ACC112 (cell line): ENCODE data around the gene COMMD7.
"Not testable (repeated sequence)": the region's sequence is repeated elsewhere in the genome, so short reads cannot be mapped to it uniquely, and the experiment has no call there.

Experiments used
- H2AFZ ChIP-seq: fragments of 200-600 bp; sonication (generic); one replicate; pipeline ENCODE4 v1.6.0; 2017; ENCODE audit warnings: antibody characterized with exemption, low read length; ENCODE audit not compliant: unreplicated experiment
- H3K27ac ChIP-seq: fragments of 200-600 bp; sonication (generic); 2 replicates; pipeline ENCODE4 v1.5.1; 2014; ENCODE audit warnings: low read depth, mild to moderate bottlenecking, antibody characterized with exemption, low read length, moderate library complexity
- H3K27me3 ChIP-seq: fragments of 200-600 bp; sonication (generic); 2 replicates; pipeline ENCODE4 v1.6.1; 2014; ENCODE audit warnings: mild to moderate bottlenecking, antibody characterized with exemption, low read length, moderate library complexity, mixed read lengths; ENCODE audit not compliant: insufficient read depth
- H3K36me3 ChIP-seq: fragments of 200-600 bp; sonication (generic); 2 replicates; pipeline ENCODE4 v1.6.1; 2016; ENCODE audit warnings: mild to moderate bottlenecking, antibody characterized with exemption, low read length, moderate library complexity, mixed read lengths; ENCODE audit not compliant: insufficient read depth
- H3K4me1 ChIP-seq: fragments of 200-600 bp; sonication (generic); one replicate; pipeline ENCODE4 v1.6.1; 2016; ENCODE audit warnings: low read length, mixed read lengths; ENCODE audit not compliant: insufficient read depth, unreplicated experiment, control insufficient read depth
- H3K4me3 ChIP-seq: fragments of 200-600 bp; sonication (generic); 2 replicates; pipeline ENCODE4 v1.5.1; 2014; ENCODE audit warnings: mild to moderate bottlenecking, low read depth, low read length
- H3K79me2 ChIP-seq: fragments of 200-600 bp; sonication (generic); one replicate; pipeline ENCODE4 v1.6.0; 2016; ENCODE audit warnings: low read length; ENCODE audit not compliant: control insufficient read depth, unreplicated experiment, insufficient read depth

The COMMD7 gene

DNA sequence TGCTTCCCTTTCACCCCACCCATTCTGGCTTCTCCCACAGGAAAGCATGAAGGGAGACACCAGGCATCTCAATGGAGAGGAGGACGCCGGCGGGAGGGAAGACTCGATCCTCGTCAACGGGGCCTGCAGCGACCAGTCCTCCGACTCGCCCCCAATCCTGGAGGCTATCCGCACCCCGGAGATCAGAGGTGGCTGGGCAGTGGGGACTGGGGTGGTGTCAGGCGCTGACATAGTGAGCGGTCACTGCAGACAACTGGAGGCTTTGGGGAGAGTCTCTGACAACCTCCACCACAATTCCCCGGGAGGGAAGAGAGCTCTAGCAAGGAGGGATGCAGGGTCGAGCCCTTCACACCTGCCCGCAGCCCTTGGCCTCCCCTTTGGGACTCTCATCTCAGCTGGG is 37.0 kb upstream of the COMMD7 start:
- no peaks in the 10 kb centered on the region for H3K4me1 ChIP-seq
- H3K4me3 ChIP-seq: no peak overlapping the region
- no peak overlapping the region for H3K27ac ChIP-seq
- no peaks in the 10 kb centered on the region for H3K36me3 ChIP-seq
- H3K79me2 ChIP-seq: no peaks in the 10 kb centered on the region
- H2AFZ ChIP-seq: no peak overlapping the region
- no peaks in the 10 kb centered on the region for H3K27me3 ChIP-seq

- Histone ChIP-seq H3K4me1 (no peaks in the 10 kb centered on the region), H3K4me3 (no peak overlapping the region), H2AFZ (no peak overlapping the region), H3K79me2 (no peaks in the 10 kb centered on the region), H3K27ac (no peak overlapping the region), H3K36me3 (no peaks in the 10 kb centered on the region), H3K27me3 (no peaks in the 10 kb centered on the region)
Measured at GRCh38 chr20:32779500-32780211, 36.4 kb upstream of the COMMD7 start.

DNA sequence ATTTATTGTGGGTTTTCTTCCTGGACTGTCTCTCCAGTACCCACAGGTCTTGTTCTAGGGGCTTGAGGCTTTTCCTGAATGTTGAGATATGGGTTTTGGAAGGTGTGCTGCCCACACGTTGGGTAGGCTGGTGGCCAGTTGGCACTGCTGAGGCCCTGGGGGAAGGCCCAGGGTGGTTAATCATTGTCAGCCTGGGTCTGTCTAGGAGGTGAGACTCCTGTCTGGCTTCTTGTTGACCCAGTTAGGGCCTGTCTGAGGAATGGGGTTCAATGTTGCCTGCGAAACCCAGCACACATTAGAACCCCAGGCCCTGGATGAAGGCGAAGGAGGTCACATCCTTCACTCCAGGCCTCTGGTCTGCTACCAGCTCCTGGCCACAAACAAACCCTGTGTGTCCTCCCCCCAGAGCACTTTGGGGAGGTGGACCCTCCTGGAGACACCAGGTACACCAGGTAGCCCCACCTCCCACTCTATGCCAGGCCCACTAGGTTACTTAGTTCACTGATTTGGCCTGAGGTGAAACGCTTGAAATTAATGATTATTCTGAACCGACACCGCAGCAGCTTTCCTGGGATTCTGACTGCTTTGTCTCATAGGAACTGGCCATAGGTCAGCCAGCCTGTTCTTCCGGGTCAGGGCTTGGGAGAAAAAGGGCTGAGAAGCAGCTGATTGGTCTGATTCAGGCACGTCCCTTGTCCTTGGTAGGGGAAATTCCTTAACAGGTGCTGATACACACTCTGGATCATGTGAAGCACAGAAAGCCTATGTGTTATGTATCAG is 34.1 kb upstream of the COMMD7 start:
- H2AFZ ChIP-seq: no peak overlapping the region
- H3K36me3 ChIP-seq: no peaks in the 10 kb centered on the region
- H3K4me1 ChIP-seq: no peaks in the 10 kb centered on the region
- H3K79me2 ChIP-seq: no peaks in the 10 kb centered on the region
- H3K27ac ChIP-seq: no peak overlapping the region
- no peak overlapping the region for H3K4me3 ChIP-seq
- no peaks in the 10 kb centered on the region for H3K27me3 ChIP-seq

DNA sequence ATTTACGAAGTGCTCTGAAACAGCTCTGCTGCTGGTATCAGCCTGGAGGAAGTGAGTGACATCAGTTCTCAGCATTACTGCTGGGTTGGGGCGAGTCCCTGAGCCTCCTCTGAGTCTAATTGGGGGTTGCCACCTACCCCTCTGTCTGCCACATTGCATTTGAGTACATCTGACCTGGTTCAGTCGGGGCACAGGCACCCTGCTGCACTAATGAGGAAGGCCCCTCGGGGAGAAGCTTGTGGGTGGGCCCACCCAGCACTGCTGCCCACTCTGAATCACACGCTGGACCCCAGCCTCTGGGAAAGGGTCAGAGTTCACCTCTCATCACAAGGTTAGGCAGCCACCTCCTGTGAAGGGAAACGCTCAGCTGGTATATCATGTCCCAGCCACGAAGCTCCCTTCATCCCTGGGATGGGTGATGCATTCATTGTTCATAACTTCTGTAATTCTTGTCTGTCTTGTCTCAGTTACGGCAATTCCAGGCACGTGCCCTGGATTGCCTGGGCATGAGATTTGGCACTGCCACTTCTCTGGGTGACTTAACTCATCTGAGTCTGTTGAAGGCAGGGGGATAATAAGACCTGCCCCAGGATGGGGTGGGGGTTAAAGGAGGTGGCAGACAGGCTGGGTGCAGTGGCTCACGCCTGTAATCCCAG is 32.2 kb upstream of the COMMD7 start:
- Histone ChIP-seq H3K79me2 (no peaks in the 10 kb centered on the region), H3K4me1 (no peaks in the 10 kb centered on the region), H3K27me3 (no peaks in the 10 kb centered on the region), H3K36me3 (no peaks in the 10 kb centered on the region), H3K27ac (no peak overlapping the region), H2AFZ (no peak overlapping the region), H3K4me3 (no peak overlapping the region)

GRCh38 chr20:32773855-32774254 is 30.6 kb upstream of the COMMD7 start:
- H3K79me2 ChIP-seq: no peaks in the 10 kb centered on the region
- no peaks in the 10 kb centered on the region for H3K4me1 ChIP-seq
- no peak overlapping the region for H2AFZ ChIP-seq
- H3K27ac ChIP-seq: no peak overlapping the region
- H3K4me3 ChIP-seq: no peak overlapping the region
- no peaks in the 10 kb centered on the region for H3K27me3 ChIP-seq
- no peaks in the 10 kb centered on the region for H3K36me3 ChIP-seq

DNA sequence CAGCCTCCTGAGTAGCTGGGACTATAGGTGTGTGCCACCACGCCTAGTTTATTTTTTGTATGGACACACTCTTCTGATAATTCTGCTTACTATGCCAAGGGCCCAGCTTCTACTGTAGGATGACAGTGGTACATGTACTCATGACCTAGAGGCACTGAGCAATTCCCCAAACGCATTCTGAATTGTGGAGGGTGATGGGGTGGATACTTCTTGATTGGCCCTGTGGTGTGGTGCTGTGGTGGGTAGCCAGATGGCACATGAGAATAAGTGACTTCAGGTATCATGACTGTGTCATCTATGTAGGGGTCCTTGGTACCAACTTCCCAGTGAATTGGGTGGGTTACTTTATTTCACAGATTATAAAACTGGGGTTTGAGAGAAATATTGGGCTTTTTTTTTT is 30.0 kb upstream of the COMMD7 start:
- H3K36me3 ChIP-seq: no peaks in the 10 kb centered on the region
- H3K79me2 ChIP-seq: no peaks in the 10 kb centered on the region
- H3K27me3 ChIP-seq: no peaks in the 10 kb centered on the region
- no peaks in the 10 kb centered on the region for H3K4me1 ChIP-seq
- no peak overlapping the region for H3K4me3 ChIP-seq
- H2AFZ ChIP-seq: no peak overlapping the region
- H3K27ac ChIP-seq: no peak overlapping the region

GRCh38 chr20:32772046-32772445 is 28.8 kb upstream of the COMMD7 start:
- H3K36me3 ChIP-seq: no peaks in the 10 kb centered on the region
- H3K27ac ChIP-seq: no peak overlapping the region
- no peaks in the 10 kb centered on the region for H3K79me2 ChIP-seq
- H3K4me3 ChIP-seq: no peak overlapping the region
- no peaks in the 10 kb centered on the region for H3K27me3 ChIP-seq
- H2AFZ ChIP-seq: no peak overlapping the region
- no peaks in the 10 kb centered on the region for H3K4me1 ChIP-seq

- H3K4me1 ChIP-seq: peaks cover 5% of the 10 kb centered on the region
- peaks cover 8% of the 10 kb centered on the region for H3K79me2 ChIP-seq
- no peak overlapping the region for H2AFZ ChIP-seq
- H3K36me3 ChIP-seq: no peaks in the 10 kb centered on the region
- no peak overlapping the region for H3K4me3 ChIP-seq
- H3K27ac ChIP-seq: no peak overlapping the region
- no peaks in the 10 kb centered on the region for H3K27me3 ChIP-seq
Measured at GRCh38 chr20:32767418-32768198, 24.3 kb upstream of the COMMD7 start.

DNA sequence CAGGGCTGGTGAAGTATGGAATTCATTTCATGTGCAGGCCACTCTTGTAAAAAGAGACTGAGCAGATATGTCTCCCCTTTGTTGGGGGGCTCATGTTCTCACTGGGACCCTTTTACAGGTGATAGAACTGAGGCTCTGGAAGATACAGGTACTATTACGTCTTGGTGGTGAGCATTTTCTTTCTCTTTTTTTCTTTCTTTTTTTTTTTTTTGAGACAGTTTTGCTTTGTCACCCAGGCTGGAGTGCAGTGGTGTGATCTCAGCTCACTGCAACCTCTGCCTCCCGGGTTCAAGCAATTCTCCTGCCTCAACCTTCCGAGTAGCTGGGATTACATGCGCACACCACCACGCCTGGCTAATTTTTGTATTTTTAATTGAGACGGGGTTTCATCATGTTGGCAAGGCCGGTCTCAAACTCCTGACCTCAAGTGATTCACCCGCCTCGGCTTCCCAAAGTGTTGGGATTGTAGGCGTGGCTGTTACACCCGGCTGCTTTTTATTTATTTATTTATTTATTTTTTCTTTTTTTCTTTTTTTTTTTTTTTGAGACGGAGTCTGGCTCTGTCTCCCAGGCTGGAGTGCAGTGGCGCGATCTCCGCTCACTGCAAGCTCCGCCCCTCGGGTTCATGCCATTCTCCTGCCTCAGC is 22.1 kb upstream of the COMMD7 start:
- not testable (repeated sequence) for H3K27ac ChIP-seq, H3K4me1 ChIP-seq, H2AFZ ChIP-seq, H3K4me3 ChIP-seq, H3K79me2 ChIP-seq, H3K36me3 ChIP-seq, H3K27me3 ChIP-seq
